HG03064 (cell line): ENCODE measurements around the gene TSC22D4.
"Not testable (repeated sequence)": the region's sequence is repeated elsewhere in the genome, so short reads cannot be mapped to it uniquely, and the experiment has no call there.

Experiments used
- ATAC-seq: cut with Tn5 transposase; IDR thresholded peaks from one replicate; pipeline ENCODE4 v1.9.1; 2021; ENCODE audit warnings: low read depth; ENCODE audit not compliant: unreplicated experiment

The TSC22D4 gene

DNA sequence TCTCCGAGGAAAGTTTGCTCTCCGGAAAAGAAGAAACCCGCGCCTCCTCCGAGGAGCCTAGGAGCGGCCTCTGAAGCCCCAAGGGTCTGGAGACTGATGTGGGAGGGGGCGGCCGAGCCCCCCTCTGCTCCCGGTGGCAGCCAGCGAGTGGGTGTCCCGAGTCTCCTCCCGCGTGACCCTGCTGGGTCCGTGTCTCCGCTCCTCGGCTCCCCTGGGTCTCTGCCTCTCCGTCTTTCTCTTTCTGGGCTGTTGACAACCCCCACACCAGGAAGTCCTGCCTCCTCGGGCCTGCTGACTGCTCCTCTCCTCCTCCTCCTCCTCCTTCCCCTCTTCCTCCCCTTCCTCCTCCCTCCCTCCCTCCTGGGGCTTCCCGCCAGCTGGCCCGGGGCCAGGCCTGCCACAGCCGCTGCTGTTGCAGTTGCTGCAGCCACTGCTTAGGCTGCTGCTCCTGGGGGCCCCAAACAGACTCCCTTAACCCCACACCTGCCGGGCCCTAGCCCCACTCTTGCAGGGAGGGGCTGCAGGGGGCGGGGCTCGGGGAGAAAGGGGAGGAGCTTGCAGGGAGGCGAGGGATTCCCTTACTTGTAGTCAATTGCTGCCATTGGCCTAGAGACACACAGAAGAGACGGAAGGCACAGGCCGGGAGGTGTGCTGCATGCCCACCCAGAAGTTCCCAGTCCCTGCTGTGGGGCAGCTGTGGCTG is at the start of gene TSC22D4:
TSC22D4 (minus strand) TSS at position 257 of the 703 bp plus-strand sequence. CDS start 1,176 bp downstream, outside the sequence.
- peak; percentile 51 for ATAC-seq

DNA sequence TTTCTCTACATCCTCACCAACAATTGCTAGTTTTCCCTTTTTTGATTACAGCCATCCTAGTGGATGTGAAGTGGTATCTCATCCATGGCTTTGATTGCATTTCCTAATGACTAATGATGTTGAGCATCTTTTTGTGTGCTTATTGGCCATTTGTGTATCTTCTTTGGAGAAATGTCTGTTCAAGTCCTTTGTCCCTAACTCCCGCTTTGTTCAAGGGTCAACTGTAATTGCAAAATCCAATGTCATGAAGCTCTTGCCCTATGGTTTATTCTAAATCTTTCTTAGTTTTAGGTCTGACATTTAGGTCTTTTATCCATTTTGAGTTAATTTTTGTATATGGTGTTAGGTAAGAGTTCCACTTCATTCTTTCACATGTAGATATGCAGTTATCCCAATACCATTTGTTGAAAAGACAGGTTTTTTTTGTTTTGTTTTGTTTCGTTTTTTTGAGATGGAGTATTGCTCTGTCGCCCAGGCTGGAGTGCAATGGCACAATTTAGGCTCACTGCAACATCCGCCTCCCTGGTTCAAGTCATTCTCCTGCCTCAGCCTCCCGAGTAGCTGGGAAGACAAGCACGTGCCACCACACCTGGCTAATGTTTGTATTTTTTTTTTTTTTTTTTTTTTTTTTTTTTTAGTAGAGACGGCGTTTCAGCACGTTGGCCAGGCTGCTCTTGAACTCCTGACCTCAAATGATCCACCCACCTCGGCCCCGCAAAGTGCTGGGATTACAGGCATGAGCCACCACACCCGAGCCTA is 49.3 kb upstream of the TSC22D4 start:
- not testable (repeated sequence) for ATAC-seq

DNA sequence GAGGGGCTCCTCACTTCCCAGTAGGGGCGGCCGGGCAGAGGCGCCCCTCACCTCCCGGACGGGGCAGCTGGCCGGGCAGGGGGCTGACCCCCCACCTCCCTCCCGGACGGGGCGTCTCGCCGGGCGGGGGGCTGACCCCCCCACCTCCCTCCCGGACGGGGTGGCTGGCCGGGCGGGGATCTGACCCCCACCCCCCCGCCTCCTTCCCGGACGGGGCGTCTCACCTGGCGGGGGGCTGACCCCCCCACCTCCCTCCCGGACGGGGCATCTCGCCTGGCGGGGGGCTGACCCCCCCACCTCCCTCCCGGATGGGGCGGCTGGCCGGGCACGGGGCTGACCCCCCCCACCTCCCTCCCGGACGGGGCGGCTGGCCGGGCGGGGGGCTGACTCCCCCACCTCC is 44.2 kb upstream of the TSC22D4 start:
- ATAC-seq = not testable (repeated sequence)

DNA sequence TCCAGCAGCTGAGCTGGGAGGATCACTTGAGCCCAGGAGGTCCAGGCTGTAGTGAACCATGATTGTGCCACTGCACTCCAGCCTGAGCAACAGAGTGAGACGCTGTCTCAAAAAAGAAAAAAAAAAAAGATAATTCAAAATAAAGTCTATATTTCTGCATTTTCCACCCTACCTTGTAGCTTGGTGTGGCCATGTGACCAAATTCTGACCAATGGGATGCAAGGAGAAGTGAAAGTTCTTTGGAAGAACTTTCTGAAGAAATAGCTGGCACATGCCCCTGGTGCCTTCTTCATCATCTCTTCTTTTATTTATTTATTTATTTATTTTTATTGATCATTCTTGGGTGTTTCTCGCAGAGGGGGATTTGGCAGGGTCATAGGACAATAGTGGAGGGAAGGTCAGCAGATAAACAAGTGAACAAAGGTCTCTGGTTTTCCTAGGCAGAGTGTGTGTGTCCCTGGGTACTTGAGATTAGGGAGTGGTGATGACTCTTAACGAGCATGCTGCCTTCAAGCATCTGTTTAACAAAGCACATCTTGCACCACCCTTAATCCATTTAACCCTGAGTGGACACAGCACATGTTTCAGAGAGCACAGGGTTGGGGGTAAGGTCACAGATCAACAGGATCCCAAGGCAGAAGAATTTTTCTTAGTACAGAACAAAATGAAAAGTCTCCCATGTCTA is 43.0 kb upstream of the TSC22D4 start:
- not testable (repeated sequence) for ATAC-seq

DNA sequence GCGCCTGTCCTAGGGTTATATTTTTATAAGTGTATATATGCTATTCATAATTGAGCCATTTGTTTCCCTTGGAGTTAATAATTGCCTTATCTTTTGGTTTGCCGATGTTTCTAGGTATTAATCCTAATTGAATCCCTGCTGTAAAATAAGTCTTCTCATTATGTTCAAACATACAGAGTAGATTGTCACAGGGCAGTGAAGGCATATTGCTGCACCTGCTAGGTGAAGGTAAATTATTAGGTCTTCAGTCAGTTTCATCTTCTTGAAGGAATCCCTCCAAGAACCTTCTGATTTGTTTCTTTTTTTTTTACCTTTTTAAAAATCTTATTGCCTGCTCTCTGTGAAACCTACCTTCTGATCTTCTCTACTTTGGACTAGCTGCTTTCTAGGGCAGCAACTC is 42.1 kb upstream of the TSC22D4 start:
- no peak for ATAC-seq

DNA sequence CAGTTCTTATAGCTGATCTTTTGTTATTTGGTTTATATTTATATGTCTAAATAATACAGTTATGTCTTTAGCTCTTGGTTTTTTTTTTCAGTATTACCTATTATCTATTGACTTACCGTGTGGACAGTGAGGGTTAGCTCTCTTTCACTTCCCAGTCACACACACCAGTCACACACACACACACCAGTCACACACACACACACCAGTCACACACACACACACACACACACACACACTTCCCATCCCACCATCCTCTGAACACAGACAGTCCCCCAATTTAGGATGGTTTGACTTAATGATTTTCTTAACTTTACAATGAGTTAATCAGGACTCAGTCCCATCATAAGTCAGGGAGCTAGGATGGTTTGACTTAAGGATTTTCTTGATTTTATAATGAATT is 41.1 kb upstream of the TSC22D4 start:
- ATAC-seq = no peak

DNA sequence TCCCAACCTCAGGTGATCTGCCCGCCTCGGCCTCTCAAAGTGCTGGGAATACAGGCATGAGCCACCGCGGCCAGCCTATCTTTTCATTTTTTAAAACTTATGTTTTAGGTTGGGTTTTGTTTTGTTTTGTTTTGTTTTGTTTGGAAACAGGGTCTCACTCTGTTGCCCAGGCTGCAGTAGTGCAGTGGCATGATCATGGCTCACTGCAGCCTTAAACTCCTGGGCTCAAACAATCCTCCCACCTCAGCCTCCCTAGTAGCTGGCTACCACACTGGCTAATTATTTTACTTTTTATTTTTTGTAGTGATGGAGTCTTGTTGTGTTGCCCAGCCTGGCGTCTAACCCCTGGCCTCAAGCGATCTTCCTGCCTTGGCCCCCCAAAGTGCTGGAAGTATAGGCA is 40.6 kb upstream of the TSC22D4 start:
- no peak for ATAC-seq

DNA sequence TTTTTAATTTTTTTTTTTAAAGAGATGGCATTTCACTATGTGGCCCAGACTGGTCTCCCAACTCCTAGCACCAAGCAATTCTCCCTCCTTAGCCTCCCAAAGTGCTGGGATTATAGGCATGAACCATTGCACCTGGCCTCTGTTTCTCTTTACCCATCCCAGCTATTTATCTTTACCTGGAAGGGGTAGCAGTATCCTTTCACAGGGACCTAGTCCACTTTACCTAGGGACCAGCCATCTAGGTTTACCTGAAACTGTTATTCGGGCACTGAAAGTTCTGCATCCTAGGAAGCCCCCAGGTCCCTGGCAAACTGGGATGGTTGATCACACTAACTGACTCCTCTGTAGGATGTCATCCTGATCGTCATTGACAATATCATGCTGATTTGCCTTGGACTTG is 38.3 kb upstream of the TSC22D4 start:
- ATAC-seq = no peak

DNA sequence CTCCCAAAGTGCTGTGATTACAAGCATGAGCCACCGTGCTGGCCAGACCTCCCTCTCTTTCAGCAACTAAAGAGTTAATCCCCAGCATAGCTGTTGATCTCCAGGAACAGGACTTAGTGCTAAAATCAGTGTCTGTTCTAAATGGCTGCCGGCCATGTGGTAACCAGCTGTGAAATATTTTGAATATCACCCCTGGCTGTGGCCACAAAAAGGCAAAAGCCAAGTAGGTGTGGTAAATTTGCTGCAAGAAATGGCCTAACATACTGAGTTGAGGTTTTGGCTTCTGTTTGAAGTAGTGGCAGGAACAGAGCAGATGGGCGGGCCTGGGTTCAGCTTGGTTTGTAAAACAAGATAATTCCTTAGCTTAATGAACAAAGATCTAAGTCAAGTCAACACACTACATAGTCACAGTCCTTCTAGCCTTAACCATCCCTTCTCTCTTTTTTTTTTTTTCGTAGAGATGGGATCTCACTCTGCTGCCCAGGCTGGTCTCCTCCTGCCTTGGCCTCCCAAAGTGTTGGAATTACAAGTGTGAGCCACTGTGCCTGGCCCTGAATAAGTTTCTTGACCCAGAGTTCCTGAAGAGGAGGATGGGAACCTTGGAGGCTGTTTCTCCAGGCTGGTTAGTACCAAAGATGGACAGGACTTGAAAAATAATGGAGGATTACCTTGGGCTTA is 37.3 kb upstream of the TSC22D4 start:
- no peak for ATAC-seq

DNA sequence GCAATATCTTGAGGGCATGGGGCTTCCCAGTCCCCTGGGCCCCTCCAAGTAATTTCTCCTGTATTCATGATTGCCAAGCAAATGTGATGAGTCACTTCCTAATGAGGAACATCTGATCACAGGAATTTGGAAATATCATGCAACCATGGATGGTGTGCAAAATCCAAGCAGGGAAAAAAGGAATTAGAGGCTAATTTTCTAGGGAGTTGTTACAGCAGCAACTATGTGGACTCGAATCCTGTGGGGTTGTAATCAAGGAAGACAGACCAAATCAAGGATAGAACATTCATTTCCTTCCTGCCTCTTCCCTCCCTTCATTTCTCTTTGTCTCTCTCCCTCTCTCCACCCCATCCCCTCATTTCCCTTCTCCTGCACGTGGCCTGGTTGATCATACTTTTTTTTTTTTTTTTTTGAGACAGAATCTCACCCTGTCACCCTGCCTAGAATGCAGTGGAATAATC is 36.1 kb upstream of the TSC22D4 start:
- no peak for ATAC-seq

DNA sequence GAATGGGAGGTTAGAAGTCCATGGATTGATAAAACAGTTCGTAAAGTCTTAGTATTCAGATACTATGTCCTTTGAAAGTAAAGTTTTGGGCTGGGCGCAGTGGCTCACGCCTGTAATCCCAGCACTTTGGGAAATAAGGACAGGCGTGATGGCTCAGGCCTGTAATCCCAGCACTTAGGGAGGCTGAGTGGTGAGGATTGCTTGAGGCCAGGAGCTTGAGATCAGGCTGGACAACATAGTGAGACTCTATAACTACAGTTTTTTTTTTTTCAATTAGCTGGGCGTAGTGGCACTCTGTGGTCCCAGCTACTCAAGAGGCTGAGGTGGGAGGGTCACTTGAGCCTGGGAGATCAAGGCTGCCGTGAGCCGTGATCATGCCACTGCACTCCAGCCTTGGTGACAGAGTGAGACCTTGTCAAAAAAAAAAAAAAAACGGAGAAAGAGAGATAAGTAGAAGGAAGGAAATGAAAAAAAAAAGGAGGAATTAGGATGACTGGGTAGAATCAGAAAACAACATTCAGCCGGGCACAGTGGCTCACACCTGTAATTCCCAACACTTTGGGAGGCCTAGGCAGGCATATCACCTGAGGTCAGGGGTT is 34.3 kb upstream of the TSC22D4 start:
- ATAC-seq = no peak

DNA sequence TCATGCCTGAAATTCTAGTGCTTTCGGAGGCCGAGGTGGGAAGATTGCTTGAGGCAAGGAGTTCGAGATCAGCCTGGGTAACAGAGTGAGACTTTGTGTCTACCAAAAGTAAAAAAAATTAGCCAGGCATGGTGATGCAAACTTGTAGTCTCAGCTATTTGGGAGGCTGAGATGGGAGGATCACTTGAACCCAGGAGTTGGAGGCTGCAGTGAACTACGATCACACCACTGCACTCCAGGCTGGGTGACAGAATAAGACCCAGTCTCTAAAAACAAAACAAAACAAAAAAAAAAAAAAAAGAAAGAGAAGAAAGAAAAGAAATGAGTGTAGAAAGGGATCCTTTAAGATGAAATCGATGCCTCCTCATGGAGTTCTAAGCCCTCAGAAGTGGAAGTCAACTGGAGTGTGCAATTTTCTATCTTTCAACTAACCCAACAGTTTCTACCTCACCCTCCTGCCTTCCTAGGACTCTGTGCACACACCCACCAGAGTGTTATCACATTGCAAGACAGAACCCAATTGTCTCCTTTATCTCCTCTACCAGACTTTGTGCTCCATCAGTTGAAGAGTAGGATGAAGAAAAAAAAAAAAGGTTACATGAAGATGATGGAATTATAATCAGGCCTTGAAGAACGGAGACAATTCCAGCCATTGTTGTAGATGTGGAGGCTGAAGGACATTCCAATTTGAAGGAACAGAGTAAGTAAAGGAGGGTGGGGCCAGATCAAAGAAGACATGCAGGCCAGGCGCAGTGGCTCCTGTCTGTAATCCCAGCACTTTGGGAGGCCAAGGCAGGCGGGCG is 31.6 kb upstream of the TSC22D4 start:
- ATAC-seq = no peak

DNA sequence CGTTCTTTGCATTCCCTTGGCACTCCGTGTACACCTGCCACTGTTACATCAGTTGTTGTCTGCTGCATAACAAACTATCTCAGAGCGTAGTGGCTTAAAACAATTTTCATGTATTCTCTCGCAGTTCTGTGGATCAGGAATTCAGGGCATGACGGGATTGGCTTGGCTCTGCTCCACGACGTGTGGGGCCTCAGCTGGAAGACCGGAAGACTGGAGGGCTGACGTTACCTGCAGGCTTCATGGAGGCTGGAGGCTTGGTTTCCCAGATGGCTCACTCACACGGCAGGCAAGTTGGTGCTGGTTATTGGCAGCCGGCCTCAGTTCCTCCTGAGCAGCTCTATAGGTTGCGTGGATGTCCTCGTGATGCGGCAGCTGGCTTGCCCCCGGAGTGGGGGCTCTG is 30.2 kb upstream of the TSC22D4 start:
- ATAC-seq = no peak

DNA sequence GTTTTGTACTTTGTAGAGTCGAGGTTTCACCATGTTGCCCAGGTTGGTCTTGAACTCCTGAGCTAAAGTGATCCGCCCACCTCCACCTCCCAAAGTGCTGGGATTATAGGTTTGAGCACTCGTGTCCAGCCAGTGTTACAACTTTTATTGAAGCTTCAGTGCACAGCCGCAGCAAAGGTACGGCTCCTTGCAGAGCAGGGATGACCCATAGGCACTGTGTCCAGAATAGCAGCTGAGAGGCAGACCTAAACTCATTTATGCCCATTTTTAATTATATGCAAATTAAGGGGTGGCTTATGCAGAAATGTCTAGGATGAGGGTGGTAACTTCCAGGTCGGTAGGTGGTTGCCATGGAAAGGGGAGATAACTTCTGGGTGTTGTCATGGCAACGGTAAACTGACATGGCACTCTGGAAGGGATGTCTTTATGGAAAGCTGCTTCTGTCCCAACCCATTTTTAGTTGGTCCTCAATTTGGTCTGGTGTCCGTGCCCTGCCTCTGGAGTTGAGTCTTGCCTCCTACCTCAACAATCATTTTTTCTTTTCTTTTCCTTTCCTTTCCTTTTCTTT is 27.4 kb upstream of the TSC22D4 start:
- ATAC-seq = no peak

DNA sequence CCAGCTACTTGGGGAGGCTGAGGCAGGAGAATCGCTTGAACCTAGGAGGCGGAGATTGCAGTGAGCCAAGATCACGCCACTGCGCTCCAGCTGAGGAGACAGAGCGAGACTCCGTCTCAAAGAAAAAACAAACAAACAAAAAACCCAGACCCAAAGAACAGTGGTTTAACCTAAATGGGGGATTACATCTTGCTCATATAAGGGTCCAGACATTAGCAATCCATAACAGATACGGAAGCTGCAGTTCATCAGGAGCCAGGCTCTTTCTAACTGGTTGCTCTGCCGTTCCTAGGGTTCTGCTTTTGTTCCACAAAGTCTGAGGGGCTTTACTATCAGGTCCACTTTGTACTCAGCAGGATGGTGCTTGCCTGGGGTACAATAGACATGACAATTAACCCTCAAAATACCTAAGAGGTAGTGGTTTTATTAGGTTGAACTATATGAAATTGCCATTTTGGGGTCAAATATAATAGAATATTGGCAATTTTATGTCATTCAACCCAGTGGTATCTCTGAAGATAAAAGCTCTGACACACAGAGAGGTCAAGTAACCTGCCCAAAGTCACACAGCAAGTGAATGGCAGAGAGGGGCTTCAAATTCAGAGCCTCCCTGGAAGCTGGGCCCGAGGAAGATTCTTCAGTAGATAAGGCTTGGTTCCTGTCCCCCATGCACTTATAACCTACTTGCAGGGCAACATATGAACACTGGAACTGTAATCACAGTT is 26.0 kb upstream of the TSC22D4 start:
- no peak for ATAC-seq

DNA sequence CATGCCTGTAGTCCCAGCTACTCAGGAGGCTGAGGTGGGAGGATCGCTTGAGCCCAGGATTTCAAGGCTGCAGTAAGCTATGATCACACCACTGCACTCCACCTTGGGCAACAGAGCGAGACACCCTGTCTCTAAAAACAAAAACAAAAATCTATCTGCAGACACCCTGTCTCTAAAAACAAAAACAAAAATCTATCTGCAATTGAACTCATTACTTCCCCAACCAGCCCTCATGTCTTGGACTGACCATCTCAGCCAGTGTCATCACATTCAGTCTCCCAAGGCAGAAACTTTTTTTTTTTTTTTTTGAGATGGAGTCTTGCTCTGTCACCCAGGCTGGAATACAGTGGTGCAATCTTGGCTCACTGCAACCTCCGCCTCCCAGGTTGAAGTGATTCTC is 25.0 kb upstream of the TSC22D4 start:
- ATAC-seq = not testable (repeated sequence)

DNA sequence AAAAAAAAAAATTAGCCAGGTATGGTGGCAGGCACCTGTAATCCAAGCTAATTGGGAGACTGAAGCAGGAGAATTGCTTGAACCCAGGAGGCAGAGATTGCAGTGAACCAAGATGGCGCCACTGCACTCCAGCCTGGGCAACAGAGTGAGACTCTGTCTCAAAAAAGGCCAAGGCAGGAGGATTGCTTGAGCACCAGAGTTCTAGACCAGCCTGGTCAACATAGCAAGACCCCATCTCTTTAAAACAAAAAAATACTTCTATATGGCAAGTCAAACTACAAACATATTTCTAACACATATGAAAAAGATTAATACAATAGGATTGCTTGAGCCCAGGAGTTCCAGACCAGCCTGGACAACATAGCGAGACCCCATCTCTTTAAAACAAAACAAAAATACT is 21.7 kb upstream of the TSC22D4 start:
- ATAC-seq = not testable (repeated sequence)

DNA sequence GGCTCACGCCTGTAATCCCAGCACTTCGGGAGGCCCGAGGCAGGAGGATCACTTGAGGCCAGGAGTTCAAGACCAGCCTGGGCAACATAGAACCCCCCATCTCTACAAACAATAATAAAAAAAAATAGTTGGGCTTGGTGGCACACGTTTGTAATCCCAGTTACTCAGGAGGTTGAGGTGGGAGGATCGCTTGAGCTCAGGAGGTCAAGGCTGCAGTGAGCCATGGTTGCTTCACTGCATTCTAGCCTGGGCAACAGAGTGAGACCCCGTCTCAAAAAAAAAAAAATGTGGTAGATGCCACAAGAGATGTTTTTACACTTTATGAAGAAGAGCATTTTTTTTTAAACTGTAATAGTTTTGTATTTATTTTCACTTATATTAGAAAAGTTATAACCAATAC is 17.5 kb upstream of the TSC22D4 start:
- ATAC-seq = no peak
